Stimulated activated CD4-positive, alpha-beta T cell treated with anti-CD3 and anti-CD28 coated beads, TNF-alpha, amount 100 ng/mL, for 24 hours (primary cell): ENCODE results near the gene DHX40.
"Not testable (repeated sequence)": the region's sequence is repeated elsewhere in the genome, so short reads cannot be mapped to it uniquely, and the experiment has no call there.

Experiments
- DNase-seq, 3 experiments: peaks; one replicate each; pipeline ENCODE4 v3.0.0-alpha.2; 2020; ENCODE audit warnings: low read depth in 3 of 3

Gene DHX40, protein sequence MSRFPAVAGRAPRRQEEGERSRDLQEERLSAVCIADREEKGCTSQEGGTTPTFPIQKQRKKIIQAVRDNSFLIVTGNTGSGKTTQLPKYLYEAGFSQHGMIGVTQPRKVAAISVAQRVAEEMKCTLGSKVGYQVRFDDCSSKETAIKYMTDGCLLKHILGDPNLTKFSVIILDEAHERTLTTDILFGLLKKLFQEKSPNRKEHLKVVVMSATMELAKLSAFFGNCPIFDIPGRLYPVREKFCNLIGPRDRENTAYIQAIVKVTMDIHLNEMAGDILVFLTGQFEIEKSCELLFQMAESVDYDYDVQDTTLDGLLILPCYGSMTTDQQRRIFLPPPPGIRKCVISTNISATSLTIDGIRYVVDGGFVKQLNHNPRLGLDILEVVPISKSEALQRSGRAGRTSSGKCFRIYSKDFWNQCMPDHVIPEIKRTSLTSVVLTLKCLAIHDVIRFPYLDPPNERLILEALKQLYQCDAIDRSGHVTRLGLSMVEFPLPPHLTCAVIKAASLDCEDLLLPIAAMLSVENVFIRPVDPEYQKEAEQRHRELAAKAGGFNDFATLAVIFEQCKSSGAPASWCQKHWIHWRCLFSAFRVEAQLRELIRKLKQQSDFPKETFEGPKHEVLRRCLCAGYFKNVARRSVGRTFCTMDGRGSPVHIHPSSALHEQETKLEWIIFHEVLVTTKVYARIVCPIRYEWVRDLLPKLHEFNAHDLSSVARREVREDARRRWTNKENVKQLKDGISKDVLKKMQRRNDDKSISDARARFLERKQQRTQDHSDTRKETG

DNA sequence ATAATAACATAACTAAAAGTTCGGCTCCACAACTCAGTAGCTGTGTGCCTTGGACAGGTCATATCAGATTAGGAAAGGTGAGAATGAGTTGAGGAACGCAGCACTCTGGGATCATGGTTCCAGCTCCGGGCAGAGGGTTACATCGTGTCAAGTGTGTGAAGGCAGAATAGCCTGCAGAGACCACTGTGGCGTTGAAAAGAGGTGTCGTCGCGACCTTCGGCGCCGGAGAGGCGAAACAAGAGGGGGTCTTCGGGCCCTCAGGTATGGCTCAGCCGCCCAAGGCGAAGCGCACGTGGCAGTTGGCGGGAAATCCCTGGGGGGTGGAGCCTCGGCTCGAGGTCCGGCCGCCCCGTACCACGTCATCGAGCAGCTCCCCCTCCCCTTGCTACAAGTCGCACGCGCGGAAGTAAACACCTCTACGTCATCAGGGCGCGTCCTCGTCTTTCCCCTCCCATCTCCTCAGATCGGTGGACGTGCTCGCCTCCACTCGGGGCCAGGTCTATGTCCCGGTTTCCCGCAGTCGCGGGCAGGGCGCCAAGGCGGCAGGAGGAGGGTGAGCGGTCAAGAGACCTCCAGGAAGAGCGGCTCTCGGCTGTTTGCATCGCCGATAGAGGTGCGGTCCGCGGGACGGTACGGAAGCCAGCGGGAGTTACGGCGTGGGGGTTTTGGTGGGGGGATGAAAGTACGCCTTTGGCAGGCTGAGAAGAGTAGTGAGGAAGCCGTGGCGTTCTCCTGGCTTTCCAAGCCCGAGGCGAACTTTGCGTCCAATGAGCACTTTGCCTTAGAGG is at the start of gene DHX40:
Gene DHX40 (plus strand): TSS at position 440 of the 788 bp plus-strand sequence. CDS start 62 bp downstream, at position 502.
- peak; percentile 91 to 94 (median 93) for DNase-seq

DNA sequence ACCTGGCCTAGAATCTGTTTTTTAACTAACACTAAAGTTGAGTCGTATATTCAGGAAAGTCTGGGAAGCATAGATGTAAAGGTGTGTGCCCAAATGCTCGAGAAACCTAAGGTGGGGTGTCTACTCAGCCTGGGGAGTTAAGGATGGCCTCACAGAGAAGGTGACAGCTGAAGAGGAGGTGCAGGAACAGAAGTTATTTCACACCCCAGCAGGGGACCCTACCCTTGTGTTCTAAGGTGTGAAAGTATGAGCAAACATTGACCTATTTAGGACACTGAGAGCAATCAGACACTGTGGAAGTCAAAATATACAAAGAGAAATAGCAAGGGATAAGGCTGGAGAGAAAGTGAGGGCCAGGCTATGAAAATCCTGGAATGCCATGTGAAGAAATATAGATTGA is 49.0 kb upstream of the DHX40 start:
- DNase-seq: no peak

DNA sequence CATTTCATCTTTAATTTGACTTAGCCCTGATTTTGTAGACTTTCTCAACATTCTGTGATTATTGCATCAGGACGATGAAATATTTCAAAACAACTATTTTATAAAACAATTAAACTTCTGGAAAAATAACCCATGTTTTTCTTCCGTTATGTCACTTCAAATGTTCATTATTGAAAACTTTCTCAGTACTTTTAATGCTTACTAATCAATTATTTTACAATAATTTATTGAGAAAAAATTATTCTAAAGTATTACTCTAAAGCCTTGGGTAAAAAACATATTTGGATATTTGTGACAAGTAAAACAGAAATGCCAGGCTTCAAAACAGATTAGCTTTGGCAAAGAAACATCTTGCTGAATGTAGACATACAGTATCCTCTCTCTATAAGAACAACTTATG is 46.3 kb upstream of the DHX40 start:
- DNase-seq: no peak

DNA sequence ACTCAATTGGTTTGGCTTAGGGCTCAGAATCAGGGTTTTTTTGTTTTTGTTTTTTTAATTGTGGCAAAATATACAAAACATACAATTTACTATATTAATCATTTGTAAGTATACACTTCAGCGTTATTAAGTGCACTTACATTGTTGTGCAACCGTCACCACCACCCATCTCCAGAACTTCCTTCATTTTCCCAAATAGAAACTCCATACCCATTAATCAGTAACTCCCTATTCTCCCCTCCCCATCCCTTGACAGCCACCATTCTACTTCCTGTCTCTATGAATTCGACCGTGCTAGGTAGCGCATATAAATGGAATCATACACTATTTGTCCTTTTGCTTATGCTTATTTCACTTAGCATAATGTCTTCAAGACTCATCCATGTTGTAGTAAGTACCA is 45.2 kb upstream of the DHX40 start:
- no peak for DNase-seq

DNA sequence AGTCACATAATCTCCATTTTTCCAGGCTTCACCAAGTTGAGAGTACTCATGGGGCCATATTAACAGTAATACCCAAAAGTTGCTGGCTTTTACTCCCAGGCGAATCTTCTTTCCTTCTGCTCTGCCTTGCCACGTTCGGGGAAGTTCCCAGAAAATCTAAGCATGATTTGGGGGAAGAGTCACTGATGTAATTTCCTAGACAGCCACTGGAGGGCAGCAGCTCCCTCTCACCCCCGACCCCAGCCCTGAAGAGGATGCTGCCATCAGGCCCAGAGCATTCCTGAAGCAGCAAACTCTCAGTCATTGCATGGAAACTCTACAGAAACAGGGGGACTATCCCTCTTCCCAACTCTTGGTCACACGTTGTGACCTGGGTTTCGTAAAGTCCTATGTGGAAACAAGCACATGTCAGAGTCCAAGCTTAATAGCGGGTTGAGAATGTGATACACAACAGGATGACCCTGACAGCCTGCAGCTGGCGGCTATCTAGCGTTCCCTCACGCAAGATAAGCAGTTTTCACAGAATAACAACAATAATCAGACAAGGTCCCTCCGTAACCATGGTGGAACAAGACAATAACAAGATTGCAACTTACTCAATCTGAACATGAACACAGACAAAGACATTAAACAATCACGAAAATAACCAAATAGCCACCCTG is 43.8 kb upstream of the DHX40 start:
- DNase-seq: peak; percentile 29 to 54 (median 34)

DNA sequence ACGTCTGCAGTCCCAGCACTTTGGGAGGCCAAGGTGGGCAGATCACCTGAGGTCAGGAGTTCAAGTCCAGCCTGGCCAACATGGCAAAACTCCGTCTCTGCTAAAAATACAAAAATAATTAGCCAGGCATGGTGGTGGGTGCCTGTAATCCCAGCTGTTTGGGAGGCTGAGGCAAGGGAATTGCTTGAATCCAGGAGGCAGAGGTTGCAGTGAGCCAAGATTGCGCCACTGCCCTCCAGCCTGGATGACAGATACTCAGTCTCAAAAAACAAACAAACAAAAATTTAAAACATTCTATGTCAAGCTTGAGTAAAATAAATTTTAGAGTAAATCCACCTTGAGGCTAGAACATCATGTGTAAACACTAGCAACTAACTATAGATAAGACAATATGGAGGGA is 40.5 kb upstream of the DHX40 start:
- DNase-seq: not testable (repeated sequence)

DNA sequence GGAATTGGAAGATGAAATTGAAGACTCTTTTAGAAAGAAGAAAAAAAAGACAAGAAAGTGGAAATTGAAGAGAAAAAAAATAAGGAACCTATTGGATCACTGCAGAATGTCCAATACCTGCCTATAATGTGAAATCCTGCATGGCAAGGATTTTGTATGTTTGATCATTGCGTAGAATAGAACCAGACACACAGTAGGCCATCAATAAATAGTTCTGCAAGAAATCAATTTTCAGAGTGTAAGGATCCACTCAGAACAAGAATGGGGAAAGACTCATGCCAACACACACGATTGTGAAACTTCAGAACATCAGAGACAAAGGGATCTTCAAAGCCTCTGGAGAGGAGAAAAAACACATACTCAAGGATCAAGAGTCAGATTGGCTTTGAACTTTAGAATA is 39.7 kb upstream of the DHX40 start:
- DNase-seq: no peak

DNA sequence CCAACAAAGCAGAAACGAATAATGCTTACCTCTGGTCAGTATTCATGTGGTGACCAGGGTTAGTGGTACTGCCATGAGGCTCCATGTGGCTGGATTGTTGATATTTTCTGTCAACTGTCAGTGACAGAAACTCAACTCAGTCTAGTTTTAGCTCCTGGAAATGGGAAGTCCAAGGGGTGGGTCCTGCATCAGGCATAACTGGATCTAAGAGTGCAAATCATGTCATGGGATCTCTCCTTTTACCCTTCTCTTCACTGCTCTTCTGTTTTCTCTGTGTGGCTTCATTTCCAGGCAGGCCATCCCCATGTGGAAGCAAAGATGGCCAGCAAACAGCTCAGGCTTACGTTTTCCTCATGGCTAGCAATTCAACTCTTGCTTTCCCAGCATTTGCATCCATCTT is 39.0 kb upstream of the DHX40 start:
- DNase-seq: no peak

DNA sequence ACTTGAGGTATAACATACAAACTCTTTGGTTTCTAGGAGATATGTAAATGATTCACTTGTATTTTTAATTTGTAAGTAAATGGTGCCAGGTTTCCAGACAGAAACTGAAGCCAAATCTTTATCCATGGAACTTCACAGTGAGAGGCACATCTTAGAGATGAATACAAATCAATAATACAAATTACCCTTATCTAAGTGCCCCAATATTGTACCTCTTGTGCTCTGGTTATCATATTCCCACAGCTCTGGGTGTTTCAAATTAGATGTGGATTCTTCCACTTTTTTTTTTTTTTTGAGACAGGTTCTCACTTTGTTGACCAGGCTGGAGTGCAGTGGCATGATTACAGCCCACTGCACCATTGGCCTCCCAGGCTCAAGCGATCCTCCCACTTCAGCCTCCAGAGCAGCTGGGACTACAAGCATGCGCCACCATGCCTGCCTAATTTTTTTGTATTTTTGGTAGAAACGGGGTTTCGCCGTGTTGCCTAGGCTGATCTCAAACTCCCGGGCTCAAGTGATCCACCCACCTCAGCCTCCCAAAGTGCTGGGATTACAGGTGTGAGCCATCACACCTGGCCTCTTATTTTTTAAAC is 38.0 kb upstream of the DHX40 start:
- DNase-seq: no peak

DNA sequence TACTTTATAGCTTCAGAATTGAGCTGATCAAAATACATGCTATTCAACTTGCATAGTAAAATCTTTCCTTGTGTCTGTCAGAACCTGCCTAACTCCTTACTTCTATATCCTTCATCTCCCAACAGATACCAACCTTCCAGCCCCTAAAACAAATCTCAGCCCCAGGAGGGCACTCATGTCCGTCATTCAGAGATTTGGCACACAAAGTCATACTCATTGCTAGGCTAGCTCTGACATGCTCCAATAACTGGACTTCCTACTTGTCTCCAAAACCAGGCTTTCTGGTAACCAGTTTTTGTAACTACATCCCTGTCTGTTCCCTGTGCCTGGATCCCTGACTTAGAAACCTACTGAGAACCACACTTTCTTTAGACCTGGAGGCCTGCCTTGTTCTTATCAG is 37.5 kb upstream of the DHX40 start:
- no peak for DNase-seq

DNA sequence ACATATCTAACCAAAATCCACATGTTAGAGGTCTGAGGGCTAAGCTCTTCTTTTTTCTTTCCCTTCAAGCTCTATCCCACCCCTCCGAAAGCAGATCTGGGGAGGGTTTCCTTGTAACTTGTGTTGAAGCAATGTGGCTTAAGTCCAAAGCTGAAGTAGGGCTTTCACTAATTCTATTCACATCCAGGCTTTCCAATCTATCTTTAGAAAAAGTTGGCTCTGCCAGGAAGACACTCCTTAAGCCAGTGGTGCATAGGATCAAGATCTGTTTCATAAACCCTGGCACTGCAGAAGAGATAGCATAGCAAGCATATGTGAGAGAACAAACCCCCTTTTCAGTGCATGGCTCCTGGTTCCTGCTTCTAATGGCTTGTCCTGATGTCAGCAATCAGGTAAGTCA is 34.9 kb upstream of the DHX40 start:
- no peak for DNase-seq

DNA sequence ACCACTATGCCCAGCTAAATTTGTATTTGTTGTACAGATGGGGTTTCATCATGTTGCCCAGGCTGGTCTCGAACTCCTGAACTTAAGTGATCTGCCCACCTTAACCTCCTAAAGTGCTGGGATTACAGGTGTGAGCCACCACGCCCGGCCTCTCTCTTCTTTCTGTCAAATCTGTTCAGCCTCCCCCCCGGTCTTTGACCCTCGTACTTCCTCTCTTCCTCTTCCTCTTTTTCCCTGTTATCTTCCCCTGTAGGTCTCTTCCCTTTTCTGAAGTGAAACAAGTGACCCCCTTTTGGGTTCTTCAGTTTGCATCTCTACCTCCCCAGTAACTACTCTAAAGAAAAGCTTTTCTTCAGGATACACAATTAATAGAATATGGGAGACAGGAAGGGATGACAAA is 31.7 kb upstream of the DHX40 start:
- no peak for DNase-seq

DNA sequence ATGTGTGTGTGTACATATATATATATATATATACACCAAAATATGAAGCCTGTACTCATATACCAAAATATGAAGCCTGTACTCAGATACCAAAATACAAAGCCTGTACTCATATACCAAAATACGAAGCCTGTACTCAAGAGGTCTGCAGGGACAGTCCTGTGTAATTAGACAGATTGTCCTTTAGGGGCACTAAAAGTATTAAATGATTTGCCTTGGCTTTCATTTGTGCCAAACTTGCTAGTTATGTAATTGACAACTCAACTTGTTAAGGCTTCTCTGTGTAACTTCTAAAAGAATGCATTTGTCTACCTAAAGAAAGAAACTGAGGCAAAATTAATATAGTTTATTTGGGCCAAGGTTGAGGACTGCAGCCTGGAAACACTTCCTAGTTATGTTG is 30.8 kb upstream of the DHX40 start:
- DNase-seq: no peak

DNA sequence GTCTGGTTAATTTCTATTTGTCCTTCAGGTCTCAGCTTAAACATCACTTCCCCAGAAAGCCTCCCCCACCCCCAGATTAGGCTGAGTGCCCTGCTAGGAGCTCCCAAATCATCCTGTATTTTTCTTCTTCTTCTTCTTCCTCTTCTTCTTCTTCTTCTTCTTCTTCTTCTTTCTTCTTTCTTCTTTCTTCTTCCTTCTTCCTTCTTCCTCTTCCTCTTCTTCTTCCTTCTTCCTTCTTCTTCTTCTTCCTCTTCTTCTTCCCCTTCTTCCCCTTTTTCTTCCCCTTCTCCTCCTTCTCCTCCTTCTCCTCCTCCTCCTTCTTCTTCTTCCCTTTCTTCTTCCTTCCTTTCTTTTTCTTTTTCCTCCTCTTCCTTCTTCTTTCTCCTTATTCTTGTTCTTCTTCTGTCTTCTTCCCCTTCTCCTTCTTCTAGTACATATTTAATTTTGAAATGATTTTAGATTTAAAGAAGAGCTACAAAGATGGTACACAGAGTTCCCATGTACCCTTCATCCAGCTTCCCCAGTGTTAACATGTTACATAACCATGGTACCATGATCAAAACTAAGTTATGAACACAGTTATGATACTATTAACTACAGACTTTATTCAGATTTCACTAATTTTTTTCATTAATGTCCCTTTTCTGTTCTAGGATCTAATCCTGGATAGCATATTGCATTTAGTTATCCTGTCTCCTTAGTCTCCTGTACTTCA is 27.1 kb upstream of the DHX40 start:
- no peak for DNase-seq

DNA sequence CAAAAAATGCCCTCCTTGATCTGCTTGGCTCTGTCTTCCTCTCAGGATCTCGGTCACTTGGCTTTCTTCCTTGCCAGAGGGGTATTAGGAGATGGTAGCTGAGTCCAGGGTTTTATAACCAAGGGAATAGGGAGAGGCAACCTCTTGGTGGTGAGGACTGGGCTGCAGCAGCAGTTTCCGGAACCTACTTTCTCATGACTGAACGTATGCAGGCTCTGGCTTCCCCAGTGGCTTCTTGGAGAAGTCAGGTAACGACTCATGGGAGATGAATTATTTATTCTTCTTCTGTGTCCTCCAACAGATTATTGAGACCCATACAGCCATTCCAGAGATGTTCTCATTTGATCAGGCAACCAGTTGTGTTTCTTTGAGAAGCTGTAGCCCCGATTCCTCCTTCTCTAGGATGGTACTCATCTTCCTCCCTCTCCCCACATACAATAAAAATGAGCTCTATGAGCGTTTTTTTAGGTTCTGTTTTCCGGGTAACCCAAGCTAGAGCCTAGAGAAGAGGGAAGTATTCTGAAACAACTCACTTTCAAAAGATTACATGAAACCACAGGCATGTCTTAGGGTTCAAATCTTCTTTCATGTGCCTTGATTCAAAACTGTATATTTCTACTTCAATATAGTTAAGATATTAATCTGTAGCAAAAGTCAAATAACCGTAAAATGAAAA is 22.3 kb upstream of the DHX40 start:
- DNase-seq: no peak

DNA sequence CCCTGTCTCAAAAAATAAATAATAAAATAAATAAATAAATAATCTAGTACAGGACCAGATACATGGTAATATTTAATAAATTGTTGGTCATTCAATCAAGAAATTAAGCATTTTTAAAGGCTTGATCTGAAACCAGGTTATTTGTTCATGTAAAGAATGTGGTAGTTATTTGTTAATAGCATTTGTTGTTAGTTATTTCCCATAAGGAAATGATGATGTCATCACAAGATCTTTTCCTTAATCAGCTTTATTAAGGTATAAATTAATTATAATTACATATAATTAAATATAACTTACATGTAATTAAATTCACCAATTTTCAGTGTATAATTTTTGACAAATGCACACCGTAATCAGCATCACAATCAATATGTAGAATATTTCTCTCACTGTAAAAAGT is 19.5 kb upstream of the DHX40 start:
- no peak for DNase-seq

DNA sequence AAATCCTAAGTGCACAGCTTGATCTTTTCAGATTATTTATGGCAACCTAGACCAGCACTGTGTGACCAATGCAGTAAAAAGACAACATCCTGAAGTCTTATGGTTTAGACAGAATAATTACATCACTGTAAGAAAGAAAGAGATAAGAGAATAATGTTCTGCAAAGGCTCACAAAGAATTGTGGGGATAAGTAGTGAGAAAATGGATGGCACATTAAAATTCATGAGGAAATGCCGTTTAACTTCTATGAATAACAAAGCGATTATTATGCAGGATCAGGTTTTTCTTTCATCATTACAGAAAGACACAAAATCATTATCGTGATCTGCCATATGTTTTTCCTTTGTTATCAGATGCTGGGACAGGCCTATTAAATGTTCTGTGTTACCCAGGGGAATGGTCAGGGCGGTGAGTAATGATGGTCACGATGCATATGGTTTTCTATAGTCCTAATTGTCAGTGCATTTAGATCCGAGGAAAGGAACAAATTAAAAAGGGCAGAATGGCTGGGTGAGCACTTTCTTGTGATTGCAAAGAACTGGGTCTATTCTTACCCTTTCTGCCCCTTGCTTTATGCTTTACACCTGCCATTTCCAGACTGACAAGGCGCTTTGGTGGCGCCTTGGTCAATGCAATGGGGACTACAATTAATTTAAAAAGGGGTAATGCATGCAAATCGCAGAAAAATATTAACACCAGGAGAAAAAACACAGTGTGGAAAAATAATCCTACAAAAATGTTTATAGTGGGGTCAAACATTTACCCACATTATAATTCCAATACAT is 18.1 kb upstream of the DHX40 start:
- no peak for DNase-seq

DNA sequence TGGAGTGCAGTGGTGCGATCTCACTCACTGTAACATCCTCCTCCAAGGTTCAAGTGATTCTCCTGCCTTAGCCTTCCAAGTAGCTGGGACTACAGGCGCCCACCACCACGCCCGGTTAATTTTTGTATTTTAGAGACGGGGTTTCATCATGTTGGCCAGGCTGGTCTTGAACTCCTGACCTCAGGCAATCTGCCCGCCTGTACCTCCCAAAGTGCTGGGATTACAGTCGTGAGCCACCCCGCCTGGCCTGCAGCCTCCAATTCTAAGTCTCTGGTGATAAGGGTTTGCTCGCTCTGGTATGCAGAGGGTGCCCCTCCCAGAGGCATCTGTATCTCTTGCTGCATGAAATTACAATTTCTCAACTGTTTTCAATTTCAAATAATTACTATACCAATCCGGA is 16.4 kb upstream of the DHX40 start:
- not testable (repeated sequence) for DNase-seq

DNA sequence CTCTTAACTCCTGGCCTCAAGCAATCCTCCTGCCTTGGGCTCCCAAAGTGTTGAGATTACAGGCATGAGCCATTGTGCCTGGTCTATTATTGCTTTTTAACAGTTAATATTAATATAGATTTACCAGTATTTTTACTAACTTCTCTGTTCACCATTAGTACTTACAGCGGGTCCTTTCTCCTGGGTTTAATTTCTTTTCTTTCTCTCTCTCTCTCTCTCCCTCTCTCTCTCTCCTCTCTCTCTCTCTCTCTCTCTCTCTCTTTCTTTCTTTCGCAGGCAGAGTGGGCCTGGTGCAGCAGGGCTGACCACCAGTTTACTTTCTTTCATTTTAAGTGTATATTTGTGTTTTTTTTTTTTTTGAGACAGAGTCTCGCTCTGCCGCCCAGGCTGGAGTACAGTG is 14.7 kb upstream of the DHX40 start:
- no peak for DNase-seq
